HG02571 (cell line): Measurements from ENCODE around the gene TBX6.
"Not testable (repeated sequence)": the region's sequence is repeated elsewhere in the genome, so short reads cannot be mapped to it uniquely, and the experiment has no call there.

Source experiments
- ATAC-seq: cut with Tn5 transposase; IDR thresholded peaks from one replicate; pipeline ENCODE4 v1.9.1; 2021; ENCODE audit warnings: mild to moderate bottlenecking, moderate library complexity; ENCODE audit not compliant: unreplicated experiment

The TBX6 gene

DNA sequence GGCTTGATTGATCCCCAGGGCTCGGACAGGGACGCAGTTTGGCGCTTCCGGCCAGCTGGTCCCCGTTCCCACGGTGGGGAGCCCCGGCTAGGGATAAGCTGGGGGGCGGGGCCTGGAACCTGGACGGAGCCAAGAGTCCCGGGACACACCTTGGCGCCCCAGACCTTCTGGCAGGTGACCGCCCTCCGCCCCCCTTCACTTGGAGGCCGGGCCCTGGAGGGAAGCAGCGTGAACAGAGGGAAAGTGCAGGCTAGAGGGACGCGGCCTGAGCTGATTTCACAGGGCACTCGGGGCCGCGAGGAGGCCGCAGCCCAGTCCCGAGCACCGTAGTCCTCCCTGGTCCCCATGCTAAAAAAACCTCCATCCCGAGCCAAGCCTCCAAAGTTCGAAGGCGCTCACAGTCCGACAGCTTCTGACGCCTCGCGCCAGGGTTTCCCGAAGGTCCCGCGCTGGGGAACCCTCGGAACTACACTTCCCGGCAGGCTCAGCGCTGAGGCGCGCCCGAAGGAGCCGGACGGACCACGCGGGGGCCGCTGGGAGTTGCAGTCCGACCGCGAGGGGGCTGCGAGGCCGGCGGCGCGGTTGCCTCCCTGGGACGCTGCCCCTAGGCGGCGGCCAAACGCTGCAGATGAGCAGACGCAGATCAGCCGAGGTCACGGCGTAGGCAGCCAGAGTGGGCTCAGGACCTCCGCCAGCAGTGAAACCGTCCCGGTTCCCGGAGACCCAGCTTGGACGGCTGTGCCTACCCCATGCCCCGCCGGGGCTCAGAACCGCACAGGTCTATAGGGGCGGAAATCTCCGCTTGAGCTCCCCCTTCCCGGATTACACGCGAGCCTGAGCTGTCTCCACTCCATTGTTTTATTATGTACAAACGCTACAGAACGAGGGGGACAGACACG is at the start of gene TBX6:
TBX6 (minus strand) TSS at position 451 of the 899 bp plus-strand sequence. CDS start 731 bp downstream, outside the sequence.
- peak; percentile 53 for ATAC-seq

DNA sequence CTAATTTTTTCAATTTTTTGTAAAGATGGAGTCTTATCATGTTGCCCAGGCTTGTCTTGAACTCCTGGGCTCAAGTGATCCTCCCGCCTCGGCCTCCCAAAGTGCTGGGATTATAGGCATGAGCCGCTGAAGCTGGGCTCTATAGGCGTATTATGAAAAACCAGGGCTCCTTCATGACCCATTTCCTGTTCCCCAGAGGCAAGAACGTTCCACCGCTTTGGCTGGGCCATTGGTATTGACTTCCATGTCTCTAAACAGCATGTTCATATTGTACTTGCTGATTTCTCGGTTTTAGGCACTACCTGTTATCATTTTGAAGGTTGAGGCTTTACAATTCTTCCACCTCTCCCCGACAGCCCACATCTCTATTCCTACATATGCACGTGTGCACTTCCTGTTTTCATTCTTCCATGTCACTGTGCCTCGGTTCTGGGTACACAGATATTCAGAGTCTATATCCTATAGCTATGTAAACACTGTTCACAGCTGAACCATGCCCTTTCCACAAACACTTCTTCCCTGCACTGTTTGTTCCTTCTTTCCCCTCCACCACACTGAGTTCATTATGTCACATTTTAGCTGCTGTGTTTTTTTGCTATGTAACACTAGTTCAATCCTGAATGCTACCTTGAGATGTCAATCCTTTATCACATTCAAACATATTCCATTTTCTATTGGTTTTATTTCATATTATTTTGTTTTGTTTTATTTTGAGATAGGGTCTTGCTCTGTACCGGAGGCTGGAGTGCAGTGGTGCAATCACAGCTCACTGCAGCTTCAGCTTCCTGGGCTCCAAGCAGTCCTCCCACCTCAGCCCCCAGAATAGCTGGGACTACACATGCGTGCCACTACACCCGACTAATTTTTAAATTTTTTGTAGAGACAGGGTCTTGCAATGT is 48.1 kb upstream of the TBX6 start:
- ATAC-seq: no peak

- ATAC-seq: no peak
Observed at GRCh38 chr16:30137897-30138296, 46.2 kb upstream of the TBX6 start.

GRCh38 chr16:30136971-30137605 is 45.4 kb upstream of the TBX6 start:
- no peak for ATAC-seq

GRCh38 chr16:30132591-30132990 is 40.9 kb upstream of the TBX6 start:
- ATAC-seq: no peak

- no peak for ATAC-seq
Observed at GRCh38 chr16:30131869-30132475, 40.2 kb upstream of the TBX6 start.

GRCh38 chr16:30127993-30128392 is 36.3 kb upstream of the TBX6 start:
- ATAC-seq: no peak

- not testable (repeated sequence) for ATAC-seq
Observed at GRCh38 chr16:30125690-30126089, 34.0 kb upstream of the TBX6 start.

DNA sequence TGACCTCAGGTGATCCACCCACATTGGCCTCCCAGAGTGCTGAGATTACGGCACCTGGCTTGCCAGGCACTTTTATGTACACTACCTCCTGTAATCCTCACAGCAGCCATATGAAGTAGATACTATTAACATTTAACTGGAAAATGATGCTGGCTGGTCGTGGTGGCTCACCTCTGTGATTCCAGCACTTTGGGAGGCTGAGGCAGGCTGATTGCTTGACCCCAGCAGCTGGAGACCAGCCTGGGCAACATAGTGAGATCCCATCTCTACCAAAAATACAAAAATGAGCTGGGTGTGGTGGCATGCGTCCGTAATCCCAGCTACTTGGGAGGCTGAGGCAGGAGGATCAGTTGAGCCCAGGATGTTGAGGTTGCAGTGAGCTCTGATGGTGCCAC is 33.3 kb upstream of the TBX6 start:
- ATAC-seq: no peak

DNA sequence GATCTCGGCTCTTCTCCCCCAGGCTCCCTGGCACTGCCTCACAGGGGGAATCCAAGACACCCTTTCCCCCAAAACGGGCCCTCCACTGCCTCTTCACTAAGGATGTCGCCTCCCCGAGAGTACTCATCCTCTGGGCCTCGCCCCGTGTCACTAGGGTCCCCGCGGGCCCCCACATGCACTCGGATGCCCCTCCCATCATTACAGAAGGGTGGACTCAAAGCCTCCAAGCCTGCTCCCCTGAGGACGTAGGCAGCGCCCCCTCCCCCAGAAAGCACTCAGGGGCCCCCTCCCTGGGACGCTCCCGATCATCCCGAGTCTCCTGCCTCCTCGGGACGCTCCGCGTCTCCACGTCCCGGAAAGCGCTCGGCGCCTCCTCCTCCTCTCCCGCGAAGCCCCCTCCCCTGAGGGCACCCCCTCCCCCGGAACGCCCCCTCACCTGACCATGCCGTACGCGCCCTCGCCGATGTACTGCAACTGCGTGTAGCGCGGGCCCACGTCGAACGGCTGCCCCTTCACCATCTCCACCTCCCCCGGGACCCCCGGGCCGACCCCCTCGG is 31.0 kb upstream of the TBX6 start:
- ATAC-seq: no peak

- no peak for ATAC-seq
Observed at GRCh38 chr16:30121741-30122571, 30.2 kb upstream of the TBX6 start.

DNA sequence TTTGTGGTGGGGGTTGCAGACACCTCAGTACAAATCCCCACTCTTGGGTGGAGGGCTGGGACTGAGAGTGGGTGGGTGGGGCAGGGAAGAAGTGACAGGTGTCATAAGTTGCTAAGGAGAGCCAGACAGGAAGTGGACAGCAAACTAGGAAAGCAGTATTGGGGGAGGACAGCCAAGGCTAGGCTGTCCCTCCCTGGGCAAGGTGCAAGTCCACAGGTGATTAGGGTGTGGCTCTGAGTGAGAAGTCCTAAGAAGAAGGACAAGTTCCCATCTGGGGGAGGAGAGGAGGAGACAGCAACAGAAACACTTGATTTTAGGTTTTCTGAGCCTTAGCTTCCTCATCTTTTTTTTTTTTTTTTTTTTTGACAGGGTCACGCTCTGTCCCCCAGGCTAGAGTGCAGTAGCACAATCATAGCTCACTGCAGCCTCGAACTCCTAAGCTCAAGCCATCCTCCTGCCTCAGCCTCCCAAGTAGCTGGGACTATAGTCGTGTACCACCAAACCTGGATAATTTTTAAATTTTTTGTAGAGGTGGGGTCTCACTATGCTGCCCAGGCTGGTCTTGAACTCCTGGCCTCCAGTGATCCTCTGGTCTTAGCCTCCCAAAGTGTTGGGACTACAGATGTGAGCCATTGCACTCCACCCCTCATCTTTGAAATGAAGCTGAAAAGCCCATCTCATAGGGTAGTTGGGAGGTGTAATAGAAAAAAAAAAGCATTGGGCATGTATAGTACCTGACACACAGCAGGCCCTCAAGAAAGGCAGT is 28.8 kb upstream of the TBX6 start:
- ATAC-seq: no peak

DNA sequence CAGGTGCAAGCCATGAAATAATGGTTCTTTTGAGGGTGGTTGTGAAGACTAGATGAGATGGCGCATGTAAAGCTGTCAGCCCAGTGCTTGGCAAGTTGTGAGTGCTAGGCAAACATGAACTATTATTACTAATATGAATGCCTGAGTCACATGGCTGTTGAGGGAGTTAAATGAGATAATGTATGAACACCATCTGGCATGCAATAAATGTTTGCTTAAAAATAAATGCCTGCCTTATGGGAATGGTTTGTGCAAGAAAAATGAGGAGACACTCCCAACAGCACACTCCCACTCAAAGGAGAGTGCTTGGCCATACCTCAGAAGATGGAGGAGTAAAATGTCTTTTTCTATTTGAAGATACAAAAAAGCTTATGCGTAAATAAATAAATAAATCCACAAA is 27.7 kb upstream of the TBX6 start:
- no peak for ATAC-seq

- ATAC-seq: no peak
Observed at GRCh38 chr16:30117768-30118167, 26.0 kb upstream of the TBX6 start.

DNA sequence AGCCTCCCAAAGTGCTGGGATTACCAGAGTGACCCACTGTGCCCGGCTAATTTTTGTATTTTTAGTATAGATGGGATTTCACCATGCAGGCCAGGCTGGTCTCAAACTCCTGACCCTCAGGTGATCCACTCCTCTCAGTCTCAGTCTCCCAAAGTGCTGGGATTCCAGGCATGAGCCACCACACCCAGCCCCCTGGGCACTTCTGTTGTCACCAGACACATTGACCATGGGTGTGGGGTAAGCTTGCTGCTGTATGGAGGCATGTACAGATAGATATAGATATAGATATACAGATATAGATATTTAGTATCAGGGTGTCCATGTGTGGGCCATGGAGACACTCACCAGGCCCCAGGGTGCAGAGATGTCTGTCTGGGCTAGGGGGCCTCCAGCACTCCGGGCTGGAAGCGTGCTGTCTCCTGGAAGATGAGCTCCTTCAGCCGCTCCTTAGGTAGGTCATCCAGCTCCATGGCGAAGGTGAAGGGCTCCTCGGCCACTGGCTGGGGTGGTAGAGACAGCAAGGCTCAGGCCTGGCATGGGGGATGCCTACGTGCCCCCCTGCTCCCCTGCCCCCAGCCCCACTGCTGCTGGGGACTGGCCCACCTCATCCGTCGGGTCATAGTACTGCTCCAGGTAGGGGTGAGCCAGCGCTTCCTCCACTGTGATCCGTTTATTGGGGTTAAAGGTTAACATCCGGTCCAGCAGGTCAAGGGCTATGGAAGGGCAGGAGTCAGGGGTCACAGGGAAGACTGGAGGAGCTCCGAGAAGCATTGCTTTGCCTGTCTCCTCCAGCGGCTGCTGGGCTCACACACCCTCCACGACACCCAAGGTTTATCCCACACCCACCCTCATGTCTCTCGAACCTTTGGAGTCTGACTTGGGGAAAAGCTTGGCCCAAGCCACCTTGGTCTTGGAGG is 24.8 kb upstream of the TBX6 start:
- ATAC-seq: no peak

DNA sequence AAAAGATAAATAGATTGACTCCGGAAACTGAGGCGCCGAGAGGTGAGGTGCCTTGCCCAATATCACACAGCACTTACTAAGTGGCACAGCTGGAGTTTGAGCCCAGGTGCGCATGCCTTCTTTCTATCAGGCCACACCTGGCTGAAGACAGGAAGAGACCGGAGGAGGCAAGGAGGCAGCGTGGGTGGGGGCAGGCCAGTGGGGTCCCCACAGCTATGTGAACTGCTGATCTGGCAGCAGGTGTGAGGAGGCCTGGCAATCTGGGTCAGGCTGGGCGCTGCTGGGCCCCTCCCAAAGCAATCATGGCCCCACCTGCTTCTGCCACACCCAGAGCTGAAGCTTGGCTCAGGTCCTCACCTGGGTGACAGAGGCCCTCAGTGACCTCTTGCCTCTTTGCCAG is 23.5 kb upstream of the TBX6 start:
- no peak for ATAC-seq

- ATAC-seq: not testable (repeated sequence)
Observed at GRCh38 chr16:30114833-30115232, 23.1 kb upstream of the TBX6 start.

- no peak for ATAC-seq
Observed at GRCh38 chr16:30114411-30114810, 22.7 kb upstream of the TBX6 start.
